WTC11 (cell line): ENCODE measurements around the gene PLEKHH3. TPM values are rescaled to one million over a fixed set of nuclear protein-coding genes. Genes with fewer than 3 reads are reported as not detected.

ENCODE experiments used
- ATAC-seq: fragments of 200-7000 bp; cut with Tn5 transposase; 2 replicates; pipeline ENCODE4 v1.10.0; 2021; ENCODE audit warnings: mild to moderate bottlenecking, moderate library complexity
- CTCF ChIA-PET: fragments of 300-600 bp; sonication (Branson Sonifier 250); formaldehyde crosslinking; loops from one replicate; lab custom pipeline; 2021; ENCODE audit warnings: antibody characterized with exemption; lab: Charles Lee
- POLR2A ChIA-PET: fragments of 350-600 bp; sonication (Branson Sonifier 250); formaldehyde crosslinking; loops from one replicate; lab custom pipeline; 2021; ENCODE audit warnings: antibody characterized with exemption; lab: Charles Lee
- DNase-seq: peaks from one replicate; pipeline ENCODE4 v3.0.0; 2021; ENCODE audit warnings: low spot score
- H3K27ac Mint-ChIP-seq: 2 replicates; pipeline ENCODE4 v1.8.0; 2021; ENCODE audit warnings: mixed read lengths
- H3K27me3 Mint-ChIP-seq: 2 replicates; pipeline ENCODE4 v1.8.0; 2021; ENCODE audit warnings: low read depth, mild to moderate bottlenecking, moderate library complexity, mixed read lengths
- H3K36me3 Mint-ChIP-seq: 2 replicates; pipeline ENCODE4 v1.8.0; 2021; ENCODE audit warnings: mixed read lengths
- H3K4me1 Mint-ChIP-seq: 2 replicates; pipeline ENCODE4 v1.8.0; 2022; ENCODE audit warnings: mixed read lengths
- H3K4me3 Mint-ChIP-seq: 2 replicates; pipeline ENCODE4 v1.8.0; 2021; ENCODE audit warnings: mild to moderate bottlenecking, moderate library complexity, mixed read lengths
- H3K9me3 Mint-ChIP-seq: 2 replicates; pipeline ENCODE4 v1.8.0; 2021; ENCODE audit warnings: mixed read lengths
- ARID4B ChIP-seq: sonication (generic); formaldehyde crosslinking; IDR thresholded peaks from 2 replicates; pipeline ENCODE4 v1.8.0; 2023; ENCODE audit warnings: missing genetic modification reagents, mild to moderate bottlenecking, borderline replicate concordance
- ATF6 ChIP-seq: sonication (generic); formaldehyde crosslinking; IDR thresholded peaks from 2 replicates; pipeline ENCODE4 v1.8.1; 2023; ENCODE audit warnings: mild to moderate bottlenecking, missing genetic modification reagents
- CREM ChIP-seq: sonication (generic); formaldehyde crosslinking; IDR thresholded peaks from 2 replicates; pipeline ENCODE4 v1.8.1; 2022; ENCODE audit warnings: mild to moderate bottlenecking, missing genetic modification reagents, moderate library complexity
- ESRRA ChIP-seq: sonication (generic); formaldehyde crosslinking; IDR thresholded peaks from 2 replicates; pipeline ENCODE4 v1.8.1; 2022; ENCODE audit warnings: mild to moderate bottlenecking, missing genetic modification reagents, borderline replicate concordance
- FOXP1 ChIP-seq: sonication (generic); formaldehyde crosslinking; IDR thresholded peaks from 2 replicates; pipeline ENCODE4 v1.8.0; 2022; ENCODE audit warnings: missing genetic modification reagents, mild to moderate bottlenecking, moderate library complexity, borderline replicate concordance
- FOXP4 ChIP-seq: sonication (generic); formaldehyde crosslinking; IDR thresholded peaks from 2 replicates; pipeline ENCODE4 v1.8.0; 2022; ENCODE audit warnings: mild to moderate bottlenecking, missing genetic modification reagents
- GABPB1 ChIP-seq: sonication (generic); formaldehyde crosslinking; IDR thresholded peaks from 2 replicates; pipeline ENCODE4 v1.8.1; 2023; ENCODE audit warnings: mild to moderate bottlenecking, missing genetic modification reagents
- GTF2I ChIP-seq: fragments of 250-450 bp; sonication (Bioruptor Pico); conservative IDR thresholded peaks from 2 replicates; pipeline ENCODE4 v1.4.0; 2021; ENCODE audit warnings: mild to moderate bottlenecking
- MYBL2 ChIP-seq: sonication (generic); formaldehyde crosslinking; IDR thresholded peaks from 2 replicates; pipeline ENCODE4 v1.8.1; 2023; ENCODE audit warnings: mild to moderate bottlenecking, moderate library complexity, missing genetic modification reagents
- NFE2L1 ChIP-seq: sonication (generic); formaldehyde crosslinking; IDR thresholded peaks from 2 replicates; pipeline ENCODE4 v1.8.1; 2023; ENCODE audit warnings: missing genetic modification reagents
- OVOL2 ChIP-seq: fragments of 250-450 bp; sonication (Bioruptor Pico); IDR thresholded peaks from 2 replicates; pipeline ENCODE4 v1.9.0; 2021; ENCODE audit warnings: mild to moderate bottlenecking, borderline replicate concordance
- PRRX2 ChIP-seq: fragments of 250-450 bp; sonication (Bioruptor Pico); IDR thresholded peaks from 2 replicates; pipeline ENCODE4 v1.8.0; 2021; ENCODE audit warnings: mild to moderate bottlenecking
- RELA ChIP-seq: sonication (generic); formaldehyde crosslinking; IDR thresholded peaks from 2 replicates; pipeline ENCODE4 v1.8.1; 2022; ENCODE audit warnings: missing genetic modification reagents, mild to moderate bottlenecking, borderline replicate concordance
- SP1 ChIP-seq: sonication (generic); formaldehyde crosslinking; conservative IDR thresholded peaks from 2 replicates; pipeline ENCODE4 v1.8.1; 2022; ENCODE audit warnings: missing genetic modification reagents
- TP53 ChIP-seq: sonication (generic); formaldehyde crosslinking; IDR thresholded peaks from 2 replicates; pipeline ENCODE4 v1.8.1; 2023; ENCODE audit warnings: mild to moderate bottlenecking, missing genetic modification reagents
- ZNF219 ChIP-seq: sonication (generic); formaldehyde crosslinking; IDR thresholded peaks from 2 replicates; pipeline ENCODE4 v1.8.0; 2023; ENCODE audit warnings: missing genetic modification reagents, mild to moderate bottlenecking, borderline replicate concordance
- ZNF281 ChIP-seq: sonication (generic); formaldehyde crosslinking; IDR thresholded peaks from 2 replicates; pipeline ENCODE4 v1.8.0; 2023; ENCODE audit warnings: mild to moderate bottlenecking, missing genetic modification reagents
- ZNF512 ChIP-seq: sonication (generic); formaldehyde crosslinking; IDR thresholded peaks from 2 replicates; pipeline ENCODE4 v1.8.1; 2022; ENCODE audit warnings: missing genetic modification reagents, borderline replicate concordance
- ZSCAN18 ChIP-seq: fragments of 250-450 bp; sonication (Bioruptor Pico); IDR thresholded peaks from 2 replicates; pipeline ENCODE4 v2.1.2; 2022; ENCODE audit warnings: mild to moderate bottlenecking, moderate library complexity
- total RNA-seq: library from RNA; stranded (reverse); gene quantifications from 3 replicates; pipeline ENCODE4 v1.2.3, GENCODE V29; 2021

Gene PLEKHH3
- total RNA-seq, 1 experiment from 2014 or later: 40.2 TPM

GRCh38 chr17:42682722-42683403 lies 6.1 kb upstream of the PLEKHH3 start (continued):
- peak; percentile 43; the same call in 1 of the 2 replicates for TF ChIP-seq ARID4B (CRISPR knock-in tag)
- TF ChIP-seq FOXP1 (CRISPR knock-in tag): peak; percentile 57; the same call in 1 of the 2 replicates
- no peak for TF ChIP-seq CREM (CRISPR knock-in tag)
- no peak for TF ChIP-seq SP1 (CRISPR knock-in tag)
- TF ChIP-seq ATF6 (CRISPR knock-in tag): no peak
- no peak for TF ChIP-seq NFE2L1 (CRISPR knock-in tag)
- no peak for TF ChIP-seq MYBL2

GRCh38 chr17:42681976-42682721 lies 5.4 kb upstream of the PLEKHH3 start, which contains the start of gene CNTNAP1:
CNTNAP1 (plus strand) TSS chr17:42682531; CDS start chr17:42682830, 299 bp downstream.
- ChIA-PET CTCF (interaction anchor here (0.6 to 2.5 kb wide), 16 partner anchors 8 to 142 kb away, joined by 3 to 51 read pairs (median 8); partner anchors contain the start of genes BECN1, PSMC3IP, RAMP2 and RETREG3), POLR2A (interaction anchor here (1.3 to 1.8 kb wide), 3 partner anchors 11 to 105 kb away, joined by 3 to 6 read pairs (median 4); no protein-coding TSS in a partner anchor)
- peak within 1 kb of the TSS; percentile 82 for H3K27ac Mint-ChIP-seq
- H3K9me3 Mint-ChIP-seq: no peaks in the 10 kb centered on the region
- peak within 1 kb of the TSS; percentile 80 for H3K4me3 Mint-ChIP-seq
- peaks cover 45% of the 10 kb centered on the region for H3K4me1 Mint-ChIP-seq
- peaks cover 22% of the 10 kb centered on the region for H3K27me3 Mint-ChIP-seq
- DNase-seq (peak; percentile 73), ATAC-seq (peak; percentile 3)
- H3K36me3 Mint-ChIP-seq: peaks cover 14% of the 10 kb centered on the region; the same call in 1 of the 2 replicates
- 0 out of 2 replicates have a peak, but pooled peaks have one; percentile 23 for TF ChIP-seq FOXP4
- TF ChIP-seq GTF2I (CRISPR knock-in tag): peak; percentile 94
- no peak for TF ChIP-seq OVOL2 (CRISPR knock-in tag)
- no peak for TF ChIP-seq TP53 (CRISPR knock-in tag)
- no peak for TF ChIP-seq ESRRA
- peak; percentile 52; the same call in 1 of the 2 replicates for TF ChIP-seq ZNF512 (CRISPR knock-in tag)
- TF ChIP-seq ZNF219: no peak
- TF ChIP-seq ZSCAN18: no peak
- 0 out of 2 replicates have a peak, but pooled peaks have one; percentile 25 for TF ChIP-seq GABPB1
- TF ChIP-seq PRRX2 (CRISPR knock-in tag): no peak
- TF ChIP-seq MYBL2: no peak
- TF ChIP-seq ZNF281 (CRISPR knock-in tag): no peak
- TF ChIP-seq RELA (CRISPR knock-in tag): no peak
